CD4-positive, alpha-beta T cell treated with Interleukin-2 at 100 ng/mL for 4 hours (primary cell): ENCODE results near the gene ASF1A.
"Not testable (repeated sequence)": the region's sequence is repeated elsewhere in the genome, so short reads cannot be mapped to it uniquely, and the experiment has no call there.

Source experiments
- DNase-seq: peaks from one replicate; pipeline ENCODE4 v3.0.0-alpha.2; 2020; ENCODE audit warnings: low spot score

ASF1A gene

GRCh38 chr6:118893807-118894424 is at the start of gene ASF1A:
TSS of gene ASF1A (plus strand) at chr6:118894152. CDS start at chr6:118894414, 262 bp downstream.
- DNase-seq, result peak; percentile 99

DNA sequence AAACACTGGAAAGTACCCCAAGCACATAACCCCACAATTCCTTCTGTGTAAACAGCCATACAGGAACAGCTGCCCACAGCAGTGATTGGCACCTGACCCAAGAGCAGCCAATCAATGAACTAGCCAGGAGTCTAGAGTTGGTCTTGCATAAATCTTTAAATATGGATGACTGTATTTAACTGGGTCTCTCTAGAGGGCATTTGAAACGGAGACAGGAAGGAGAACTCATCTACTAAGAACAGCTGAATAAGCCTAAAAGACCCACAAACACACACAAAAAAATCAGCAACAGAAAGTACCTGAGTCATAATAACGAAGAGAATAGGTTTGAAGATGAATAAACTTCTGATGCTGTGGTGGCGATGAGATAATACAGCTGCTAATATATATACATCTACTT is 49.0 kb upstream of the ASF1A start:
- peak; percentile 38 for DNase-seq

DNA sequence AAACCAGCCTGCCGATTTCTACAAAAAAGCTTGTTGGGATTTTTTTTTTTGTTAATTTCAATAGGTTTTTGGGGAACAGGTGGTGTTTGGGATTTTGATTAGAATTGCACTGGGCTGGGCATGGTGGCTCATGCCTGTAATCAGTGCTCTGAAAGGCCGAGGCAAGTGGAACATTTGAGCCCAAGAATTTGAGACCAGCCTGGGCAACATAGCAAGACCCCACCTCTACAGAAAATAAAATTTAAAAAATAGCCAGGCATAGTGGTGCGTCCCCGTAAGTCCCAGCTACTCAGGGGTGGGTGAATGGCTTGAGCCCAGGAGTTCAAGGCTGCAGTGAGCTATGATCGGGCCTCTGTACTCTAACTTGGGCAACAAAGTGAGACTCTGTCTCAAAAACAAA is 40.5 kb upstream of the ASF1A start:
- DNase-seq, result no peak

GRCh38 chr6:118856301-118856700 is 37.7 kb upstream of the ASF1A start:
- DNase-seq, result no peak

DNA sequence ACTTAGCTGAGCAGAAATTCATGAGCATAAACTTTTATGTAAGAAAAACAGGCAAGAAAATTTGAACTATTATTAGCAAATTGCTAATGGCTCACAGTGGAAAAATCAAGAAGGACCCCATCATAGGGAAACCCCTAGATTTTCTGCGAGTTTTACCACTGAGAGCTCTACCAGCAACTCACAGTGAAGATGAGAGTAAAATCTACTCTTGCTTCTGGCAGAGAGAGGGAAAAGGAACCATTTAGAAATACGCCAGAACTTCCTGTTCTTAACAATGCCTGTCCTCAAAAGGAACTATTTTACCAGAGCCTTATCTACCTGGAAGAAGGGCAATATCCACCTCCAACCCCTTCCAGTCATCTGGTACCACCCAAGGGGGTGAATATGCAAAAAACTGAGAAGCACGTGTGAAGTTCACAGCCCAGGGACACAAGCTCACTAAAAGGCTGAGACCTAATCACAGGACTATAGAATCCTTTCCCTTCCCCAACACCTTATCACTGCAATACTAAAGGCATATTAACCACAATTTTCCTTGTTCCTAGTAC is 34.4 kb upstream of the ASF1A start:
- no peak for DNase-seq

- DNase-seq, result no peak
Measured at GRCh38 chr6:118860363-118860762, 33.6 kb upstream of the ASF1A start.

DNA sequence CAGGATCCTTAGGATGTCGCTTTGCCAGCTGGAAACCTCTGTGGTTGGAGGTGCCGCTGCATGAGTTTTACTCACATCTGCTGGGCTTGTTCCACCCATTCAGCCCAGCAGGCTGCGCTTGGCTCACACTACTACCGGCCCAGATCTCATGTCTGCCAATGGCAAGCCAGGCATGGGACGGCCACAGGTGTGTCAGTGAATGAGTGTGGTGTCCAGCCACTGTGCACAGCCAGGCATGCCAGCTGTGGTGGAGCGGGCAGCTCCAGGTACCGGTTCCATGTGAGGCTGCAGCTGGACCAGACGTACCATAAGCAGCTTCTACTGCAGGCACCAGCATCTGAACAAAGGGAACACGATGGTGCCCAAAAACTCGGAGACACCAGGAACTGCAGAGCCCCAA is 33.1 kb upstream of the ASF1A start:
- no peak for DNase-seq

GRCh38 chr6:118862443-118862842 is 31.5 kb upstream of the ASF1A start:
- DNase-seq, result no peak

- DNase-seq, result no peak
Measured at GRCh38 chr6:118864341-118865099, 29.4 kb upstream of the ASF1A start.

DNA sequence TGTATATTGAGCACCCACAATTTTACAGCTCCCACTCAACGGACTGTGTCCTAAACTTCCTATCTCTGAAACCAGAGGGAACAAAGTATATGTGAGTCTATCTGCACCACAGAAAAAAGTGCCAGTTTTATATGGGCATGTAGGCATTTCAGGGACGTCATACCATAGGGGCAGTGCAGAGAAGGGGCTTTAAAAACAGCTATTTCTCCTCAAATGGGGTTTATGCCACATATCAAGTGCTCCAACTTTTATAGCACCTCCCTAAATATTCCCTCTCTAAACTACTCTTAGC is 28.9 kb upstream of the ASF1A start:
- no peak for DNase-seq

- no peak for DNase-seq
Measured at GRCh38 chr6:118867181-118867580, 26.8 kb upstream of the ASF1A start.

DNA sequence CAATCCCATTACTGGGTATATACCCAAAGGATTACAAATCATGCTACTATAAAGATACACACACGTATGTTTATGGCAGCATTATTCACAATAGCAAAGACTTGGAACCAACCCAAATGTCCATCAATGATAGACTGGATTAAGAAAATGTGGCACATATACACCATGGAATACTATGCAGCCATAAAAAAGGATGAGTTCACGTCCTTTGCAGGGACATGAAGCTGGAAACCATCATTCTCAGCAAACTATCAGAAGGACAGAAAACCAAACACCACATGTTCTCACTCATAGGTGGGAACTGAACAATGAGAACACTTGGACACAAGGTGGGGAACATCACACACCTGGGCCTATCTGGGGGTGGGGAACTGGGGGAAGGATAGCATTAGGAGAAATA is 25.1 kb upstream of the ASF1A start:
- DNase-seq, result not testable (repeated sequence)

- DNase-seq, result no peak
Measured at GRCh38 chr6:118869350-118869749, 24.6 kb upstream of the ASF1A start.

DNA sequence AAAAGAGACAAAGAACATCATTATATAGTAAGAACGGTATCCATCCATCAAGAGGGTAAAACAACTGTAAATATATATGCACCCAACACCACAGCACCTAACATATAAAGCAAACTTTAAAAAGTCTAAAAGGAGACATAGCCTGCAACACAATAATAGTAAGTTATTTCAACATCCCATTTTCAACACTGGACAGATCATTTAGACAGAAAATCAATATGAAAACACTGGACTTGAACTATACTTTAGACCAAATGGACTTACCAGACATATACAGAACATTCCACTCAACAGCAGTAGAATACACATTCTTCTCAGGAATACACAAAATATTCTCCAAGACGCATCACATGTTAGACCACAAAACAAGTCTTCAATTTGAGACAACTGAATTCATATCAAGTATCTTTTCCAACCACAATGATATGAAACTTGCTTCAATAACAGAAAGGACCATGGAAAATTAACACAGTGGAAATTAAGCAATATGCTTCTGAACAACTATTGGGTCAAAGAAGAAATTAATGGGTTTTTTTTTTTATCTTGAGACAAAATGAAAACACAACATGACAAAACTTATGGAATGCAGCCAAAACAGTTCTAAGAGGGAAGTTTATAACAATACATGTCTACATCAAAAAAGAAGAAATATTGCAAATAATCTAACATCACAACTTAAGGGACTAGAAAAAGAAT is 23.9 kb upstream of the ASF1A start:
- no peak for DNase-seq

GRCh38 chr6:118871331-118871730 is 22.6 kb upstream of the ASF1A start:
- no peak for DNase-seq

DNA sequence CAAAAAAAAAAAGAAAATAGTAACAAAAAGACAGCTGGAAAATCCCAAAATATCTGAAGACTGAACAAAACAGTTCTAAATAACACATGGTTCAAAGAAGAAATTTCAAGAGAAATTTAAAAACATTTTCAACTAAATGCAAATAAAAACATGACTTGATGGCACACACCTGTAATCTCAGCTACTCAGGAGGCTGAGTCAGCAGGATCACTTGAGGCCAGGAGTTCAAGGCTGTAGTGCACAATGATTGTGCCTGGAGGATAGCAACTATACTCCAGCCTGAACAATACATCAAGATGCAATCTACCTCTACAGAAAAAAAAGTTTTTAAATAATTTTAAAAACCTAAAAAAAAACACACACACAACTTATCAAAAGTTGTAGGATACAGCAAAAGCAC is 21.6 kb upstream of the ASF1A start:
- DNase-seq, result no peak

DNA sequence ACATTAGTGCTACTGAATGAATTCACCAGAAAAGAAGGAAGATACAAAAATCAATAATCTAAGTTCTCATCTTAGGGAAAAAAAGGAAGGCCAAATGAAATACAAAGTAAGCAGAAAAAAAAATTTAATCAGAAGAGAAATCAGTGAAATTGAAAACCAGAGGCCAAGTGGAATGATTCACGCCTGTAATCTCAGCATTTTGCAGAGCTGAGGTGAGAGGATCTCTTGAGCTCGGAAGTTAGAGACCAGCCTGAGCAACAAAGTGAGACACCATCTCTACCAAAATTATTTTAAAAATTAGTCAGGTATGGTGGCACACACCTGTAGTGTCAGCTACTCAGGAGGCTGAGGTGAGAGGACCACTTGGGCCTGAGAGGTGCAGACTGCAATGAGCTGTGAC is 21.2 kb upstream of the ASF1A start:
- no peak for DNase-seq

GRCh38 chr6:118873239-118873638 is 20.7 kb upstream of the ASF1A start:
- DNase-seq, result no peak

DNA sequence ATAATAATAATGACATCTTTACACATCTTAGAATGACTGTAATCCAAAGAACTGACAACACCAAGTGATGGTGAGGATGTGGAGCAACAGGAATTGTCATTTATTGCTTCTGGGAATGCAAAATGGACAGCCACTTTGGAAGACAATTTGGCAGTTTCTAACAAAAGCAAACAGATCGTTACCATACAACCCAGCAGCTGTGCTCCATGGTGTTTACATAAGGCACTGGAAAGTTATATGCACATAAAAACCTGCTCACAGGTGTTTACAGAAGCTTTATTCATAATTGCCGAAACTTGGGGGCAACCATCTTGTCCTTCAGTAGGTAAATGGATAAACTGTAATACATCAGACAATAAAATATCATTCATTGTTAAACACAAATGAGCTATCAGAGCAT is 18.3 kb upstream of the ASF1A start:
- DNase-seq, result no peak

GRCh38 chr6:118876198-118876597 is 17.8 kb upstream of the ASF1A start:
- DNase-seq, result no peak

DNA sequence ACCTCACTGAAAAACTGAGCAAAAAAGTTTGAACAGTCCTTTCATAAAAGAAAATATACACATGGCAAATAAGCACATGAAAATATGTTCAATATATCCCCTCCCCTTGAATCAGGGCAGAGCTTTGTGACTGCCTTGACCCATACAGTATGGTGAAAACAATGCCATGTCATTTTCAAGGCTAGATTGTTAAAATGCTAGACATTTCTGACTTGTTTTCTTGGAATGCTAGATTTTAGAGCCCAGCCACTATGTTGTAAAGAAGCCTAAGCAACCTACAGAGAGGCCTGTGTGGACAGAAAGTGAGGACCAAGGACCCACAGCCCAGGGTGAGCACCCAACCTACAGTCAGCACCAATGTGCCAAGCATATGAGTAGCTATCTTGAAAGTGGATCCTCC is 17.1 kb upstream of the ASF1A start:
- DNase-seq, result no peak

DNA sequence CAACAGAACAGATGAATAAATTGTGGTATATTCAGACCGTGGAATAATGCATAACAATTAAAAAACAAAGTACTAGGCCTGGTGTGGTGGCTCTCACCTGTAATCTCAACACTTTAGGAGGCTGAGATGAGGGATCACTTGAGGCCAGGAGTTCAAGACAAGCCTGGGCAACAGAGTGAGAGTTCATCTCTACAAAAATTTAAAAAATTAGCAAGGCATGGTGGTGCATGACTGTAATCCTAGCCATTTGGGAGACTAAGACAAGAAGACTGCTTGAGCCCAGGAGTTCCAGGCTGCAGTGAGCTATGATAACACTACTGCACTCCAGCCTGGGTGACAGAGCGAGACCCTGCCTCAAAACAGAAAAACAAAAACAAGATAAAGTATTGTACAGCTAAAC is 16.1 kb upstream of the ASF1A start:
- no peak for DNase-seq
